NK-92 treated with Interleukin-12 subunit alpha and Interleukin-12 subunit beta, amount 100 ng/mL, for 24 hours (cell line): ENCODE results near the gene NCMAP.

Experiments used
- DNase-seq: peaks from one replicate; lab custom pipeline; 2025; lab: John Stamatoyannopoulos, UW

NCMAP gene

GRCh38 chr1:24622218-24622617, 66.3 kb downstream of the NCMAP start:
- no peak for DNase-seq

- DNase-seq: no peak
Measured at GRCh38 chr1:24632832-24633175, 76.9 kb downstream of the NCMAP start.

- DNase-seq: no peak
Measured at GRCh38 chr1:24635195-24635843, 79.4 kb downstream of the NCMAP start.

GRCh38 chr1:24636661-24637357, 80.9 kb downstream of the NCMAP start:
- DNase-seq: no peak

GRCh38 chr1:24639094-24639493, 83.2 kb downstream of the NCMAP start:
- no peak for DNase-seq

GRCh38 chr1:24639881-24640280, 84.0 kb downstream of the NCMAP start:
- DNase-seq: no peak

- no peak for DNase-seq
Measured at GRCh38 chr1:24640288-24640687, 84.4 kb downstream of the NCMAP start.

- DNase-seq: no peak
Measured at GRCh38 chr1:24641646-24642151, 85.8 kb downstream of the NCMAP start.

- peak; percentile 99 for DNase-seq
Measured at GRCh38 chr1:24642481-24643362, 86.8 kb downstream of the NCMAP start, which contains the start of gene SRRM1. Gene SRRM1, plus strand, starts transcription at chr1:24643302. Its CDS starts 25 bp downstream, at chr1:24643327.

- no peak for DNase-seq
Measured at GRCh38 chr1:24643363-24644099, 87.6 kb downstream of the NCMAP start.

- no peak for DNase-seq
Measured at GRCh38 chr1:24644100-24644384, 88.2 kb downstream of the NCMAP start.

GRCh38 chr1:24648919-24649318, 93.0 kb downstream of the NCMAP start:
- no peak for DNase-seq

GRCh38 chr1:24652382-24652781, 96.5 kb downstream of the NCMAP start:
- no peak for DNase-seq

GRCh38 chr1:24654010-24654409, 98.1 kb downstream of the NCMAP start:
- no peak for DNase-seq

- DNase-seq: no peak
Measured at GRCh38 chr1:24656046-24656445, 100.2 kb downstream of the NCMAP start.

GRCh38 chr1:24657781-24658180, 101.9 kb downstream of the NCMAP start:
- no peak for DNase-seq
